SK-N-SH treated with all-trans-retinoic acid at 6 μM for 48 hours (cell line): ENCODE measurements around the gene FBXO3.

ENCODE experiments used
- ATAC-seq: fragments of 200-7000 bp; cut with Tn5 transposase; 3 replicates; pipeline ENCODE4 v1.9.1; 2020; ENCODE audit warnings: mild to moderate bottlenecking, moderate library complexity
- ARNTL ChIP-seq: fragments of 450-650 bp; formaldehyde crosslinking; IDR thresholded peaks from 2 replicates; pipeline ENCODE4 v1.5.0; 2020; ENCODE audit warnings: low read depth, mild to moderate bottlenecking, moderate library complexity, borderline replicate concordance
- BACH2 ChIP-seq: fragments of 250-450 bp; sonication (Bioruptor Pico); IDR thresholded peaks from 2 replicates; pipeline ENCODE4 v1.9.0; 2021; ENCODE audit warnings: mild to moderate bottlenecking, borderline replicate concordance
- CSDC2 ChIP-seq: fragments of 250-450 bp; sonication (Bioruptor Pico); IDR thresholded peaks from 2 replicates; pipeline ENCODE4 v1.5.0; 2020; ENCODE audit warnings: mild to moderate bottlenecking, moderate library complexity
- ESRRG ChIP-seq: fragments of 250-450 bp; sonication (Bioruptor Pico); IDR thresholded peaks from 2 replicates; pipeline ENCODE4 v1.6.1; 2021; ENCODE audit warnings: mild to moderate bottlenecking
- GLIS3 ChIP-seq: fragments of 250-450 bp; sonication (Bioruptor Pico); IDR thresholded peaks from 2 replicates; pipeline ENCODE4 v1.5.0; 2020; ENCODE audit warnings: mild to moderate bottlenecking, moderate library complexity
- ISL1 ChIP-seq: fragments of 250-450 bp; sonication (Bioruptor Pico); IDR thresholded peaks from 2 replicates; pipeline ENCODE4 v2.1.2; 2022; ENCODE audit warnings: mild to moderate bottlenecking, moderate library complexity
- OSR1 ChIP-seq: fragments of 250-450 bp; sonication (Bioruptor Pico); IDR thresholded peaks from 2 replicates; pipeline ENCODE4 v1.8.0; 2022; ENCODE audit warnings: moderate library complexity, mild to moderate bottlenecking, inconsistent platforms
- PPARA ChIP-seq: fragments of 250-450 bp; sonication (Bioruptor Pico); IDR thresholded peaks from 2 replicates; pipeline ENCODE4 v1.5.0; 2020; ENCODE audit warnings: mild to moderate bottlenecking, borderline replicate concordance
- RARB ChIP-seq: fragments of 250-450 bp; sonication (Bioruptor Pico); IDR thresholded peaks from 2 replicates; pipeline ENCODE4 v1.8.0; 2021; ENCODE audit warnings: mild to moderate bottlenecking, moderate library complexity
- SNAI2 ChIP-seq: fragments of 250-450 bp; sonication (Bioruptor Pico); IDR thresholded peaks from 2 replicates; pipeline ENCODE4 v1.5.0; 2020; ENCODE audit warnings: mild to moderate bottlenecking, moderate library complexity
- TCF4 ChIP-seq: fragments of 250-450 bp; sonication (Bioruptor Pico); IDR thresholded peaks from 2 replicates; pipeline ENCODE4 v1.8.0; 2021; ENCODE audit warnings: mild to moderate bottlenecking, moderate library complexity, borderline replicate concordance
- TOX ChIP-seq: fragments of 250-450 bp; sonication (Bioruptor Pico); IDR thresholded peaks from 2 replicates; pipeline ENCODE4 v1.8.0; 2021; ENCODE audit warnings: mild to moderate bottlenecking, moderate library complexity, borderline replicate concordance
- ZC3H10 ChIP-seq: fragments of 250-450 bp; sonication (Bioruptor Pico); IDR thresholded peaks from 2 replicates; pipeline ENCODE4 v1.5.1; 2021; ENCODE audit warnings: mild to moderate bottlenecking, moderate library complexity
- ZFP3 ChIP-seq: fragments of 250-450 bp; sonication (Bioruptor Pico); IDR thresholded peaks from 2 replicates; pipeline ENCODE4 v1.5.0; 2020; ENCODE audit warnings: mild to moderate bottlenecking, moderate library complexity
- ZFP30 ChIP-seq: fragments of 450-650 bp; formaldehyde crosslinking; IDR thresholded peaks from 2 replicates; pipeline ENCODE4 v1.5.0; 2022; ENCODE audit warnings: mild to moderate bottlenecking, moderate library complexity
- ZNF565 ChIP-seq: fragments of 450-650 bp; formaldehyde crosslinking; conservative IDR thresholded peaks from 2 replicates; pipeline ENCODE4 v1.5.0; 2020; ENCODE audit warnings: low read depth, mild to moderate bottlenecking, moderate library complexity
- ZNF70 ChIP-seq: fragments of 450-650 bp; formaldehyde crosslinking; IDR thresholded peaks from 2 replicates; pipeline ENCODE4 v1.5.0; 2020; ENCODE audit warnings: mild to moderate bottlenecking, moderate library complexity
- TF ChIP-seq, protein P1 (sequence below): fragments of 250-450 bp; sonication (Bioruptor Pico); IDR thresholded peaks from 2 replicates; pipeline ENCODE4 v1.8.0; 2020; ENCODE audit warnings: mild to moderate bottlenecking, moderate library complexity, borderline replicate concordance
- TF ChIP-seq, protein P2 (sequence below): fragments of 250-450 bp; sonication (Bioruptor Pico); IDR thresholded peaks from 2 replicates; pipeline ENCODE4 v1.5.1; 2020; ENCODE audit warnings: low read depth, mild to moderate bottlenecking, moderate library complexity
- TF ChIP-seq, protein P3 (sequence below): fragments of 250-450 bp; sonication (Bioruptor Pico); IDR thresholded peaks from 2 replicates; pipeline ENCODE4 v1.5.1; 2021; ENCODE audit warnings: mild to moderate bottlenecking, moderate library complexity
- TF ChIP-seq, protein P4 (sequence below): fragments of 250-450 bp; sonication (Bioruptor Pico); IDR thresholded peaks from 2 replicates; pipeline ENCODE4 v1.5.0; 2020; ENCODE audit warnings: mild to moderate bottlenecking, moderate library complexity

Gene FBXO3

DNA sequence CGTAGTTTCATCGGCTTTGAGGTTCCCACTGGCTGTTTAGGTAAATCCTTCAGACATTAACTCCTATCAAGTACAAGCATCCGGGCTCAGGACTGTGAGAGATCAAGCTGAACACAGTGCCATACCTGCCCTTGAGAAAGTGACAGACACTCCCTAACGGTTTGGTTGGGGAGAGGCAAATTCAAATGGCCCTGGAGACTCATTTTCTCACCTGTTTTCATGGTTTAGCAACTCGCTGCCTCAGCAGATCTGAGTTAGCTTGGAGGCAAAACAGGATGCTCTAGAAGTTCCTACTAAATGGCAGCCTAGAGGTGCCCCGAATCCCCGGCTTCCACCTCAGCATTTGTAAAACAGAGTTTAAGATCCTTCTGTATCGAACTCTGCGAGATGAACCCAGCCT lies 3.6 kb upstream of the FBXO3 start:
- TF ChIP-seq PPARA (CRISPR knock-in tag) (no peak), BACH2 (no peak), GLIS3 (CRISPR knock-in tag) (no peak), ZFP30 (CRISPR knock-in tag) (no peak), ISL1 (no peak), SNAI2 (no peak), ZNF565 (CRISPR knock-in tag) (no peak), ZFP3 (CRISPR knock-in tag) (no peak), ARNTL (CRISPR knock-in tag) (no peak)
- ATAC-seq = no peak

DNA sequence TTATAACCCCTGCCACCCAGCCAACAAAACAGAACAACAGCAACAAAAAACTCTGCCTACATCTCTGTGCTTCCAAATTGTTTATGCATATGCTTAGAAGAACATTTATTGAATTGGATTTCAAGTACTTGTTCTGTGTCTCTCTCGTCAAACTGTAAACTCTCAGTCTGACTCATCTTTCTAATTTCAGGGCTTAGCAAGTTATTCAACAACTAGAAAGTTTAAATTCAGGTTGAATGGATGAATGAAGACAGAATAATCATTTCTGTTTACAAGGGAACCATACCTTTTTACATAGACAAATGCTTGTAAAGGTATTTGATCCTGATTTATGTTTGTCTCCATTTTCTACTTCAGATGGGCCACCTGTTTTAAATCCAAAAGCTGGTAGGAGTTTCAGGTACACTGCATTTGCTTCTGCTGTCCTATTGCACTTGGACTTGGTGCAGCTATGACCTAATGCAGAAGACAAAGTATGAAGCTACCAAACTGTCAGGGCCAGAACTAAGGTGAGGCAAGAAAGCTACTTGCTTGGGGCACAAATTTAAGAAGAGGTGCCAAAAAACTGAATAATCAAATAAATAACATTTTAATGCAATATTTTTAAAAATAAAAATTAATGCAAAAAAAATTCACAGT lies 1.6 kb upstream of the FBXO3 start:
- no peak for TF ChIP-seq TOX (CRISPR knock-in tag)
- TF ChIP-seq ISL1 = no peak

DNA sequence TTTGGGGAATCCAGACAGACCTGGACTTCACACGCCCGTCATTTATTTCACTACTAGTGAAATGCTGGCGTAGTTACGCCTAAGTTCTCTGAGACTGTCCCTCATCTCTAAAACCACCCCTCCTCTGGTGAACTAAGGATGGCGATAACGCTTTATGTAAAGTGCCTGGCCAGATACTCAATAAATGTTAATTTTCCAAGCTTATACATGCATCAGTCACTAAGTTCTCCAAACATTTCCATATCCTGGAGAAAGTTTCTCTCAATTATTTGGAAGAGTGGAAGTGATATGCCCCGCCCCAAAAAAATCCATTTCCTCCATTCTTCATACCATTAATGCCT lies 1.1 kb upstream of the FBXO3 start:
- no peak for ATAC-seq

More for the DNA sequence above, 1.6 kb upstream of the FBXO3 start:
- ATAC-seq = no peak

DNA sequence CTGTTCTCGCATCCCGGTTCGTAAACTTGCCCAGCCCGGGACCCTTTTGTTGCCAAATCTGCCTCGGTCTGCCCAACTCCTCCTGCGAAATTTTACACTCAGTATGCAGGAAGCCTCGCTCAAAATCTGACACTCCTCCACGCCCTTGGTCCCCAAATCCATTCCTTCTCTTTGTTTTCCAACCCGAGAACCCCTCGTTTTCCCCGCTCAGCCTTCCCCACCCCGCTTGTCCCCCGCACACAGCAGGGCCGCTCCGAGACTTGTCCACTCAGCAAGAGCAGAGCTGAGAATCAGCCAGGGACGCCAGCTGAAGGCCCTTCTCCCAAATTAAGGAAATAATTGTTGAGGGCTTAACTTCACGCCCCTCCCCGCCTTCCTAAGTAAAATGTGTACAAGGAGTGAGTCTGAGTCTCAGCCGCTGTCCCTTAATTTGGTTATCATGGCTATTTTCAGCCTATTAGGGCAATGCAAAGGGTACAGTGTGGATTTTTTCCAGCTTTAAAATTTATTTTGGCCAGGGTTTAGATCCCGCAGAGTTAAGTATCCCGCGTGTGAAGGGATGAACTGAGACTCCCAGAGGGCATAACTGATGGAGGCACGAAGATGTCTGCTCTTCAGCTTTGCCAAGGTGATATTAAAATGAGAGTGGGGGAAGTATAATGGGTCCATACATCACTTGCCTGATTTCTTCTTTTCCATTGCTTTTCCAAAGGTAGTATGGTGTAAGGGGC lies 581 bp upstream of the FBXO3 start:
- TF ChIP-seq ZFP3 (CRISPR knock-in tag) (no peak), TCF4 (CRISPR knock-in tag) (no peak), CSDC2 (CRISPR knock-in tag) (no peak)
- TF ChIP-seq, protein P1, sequence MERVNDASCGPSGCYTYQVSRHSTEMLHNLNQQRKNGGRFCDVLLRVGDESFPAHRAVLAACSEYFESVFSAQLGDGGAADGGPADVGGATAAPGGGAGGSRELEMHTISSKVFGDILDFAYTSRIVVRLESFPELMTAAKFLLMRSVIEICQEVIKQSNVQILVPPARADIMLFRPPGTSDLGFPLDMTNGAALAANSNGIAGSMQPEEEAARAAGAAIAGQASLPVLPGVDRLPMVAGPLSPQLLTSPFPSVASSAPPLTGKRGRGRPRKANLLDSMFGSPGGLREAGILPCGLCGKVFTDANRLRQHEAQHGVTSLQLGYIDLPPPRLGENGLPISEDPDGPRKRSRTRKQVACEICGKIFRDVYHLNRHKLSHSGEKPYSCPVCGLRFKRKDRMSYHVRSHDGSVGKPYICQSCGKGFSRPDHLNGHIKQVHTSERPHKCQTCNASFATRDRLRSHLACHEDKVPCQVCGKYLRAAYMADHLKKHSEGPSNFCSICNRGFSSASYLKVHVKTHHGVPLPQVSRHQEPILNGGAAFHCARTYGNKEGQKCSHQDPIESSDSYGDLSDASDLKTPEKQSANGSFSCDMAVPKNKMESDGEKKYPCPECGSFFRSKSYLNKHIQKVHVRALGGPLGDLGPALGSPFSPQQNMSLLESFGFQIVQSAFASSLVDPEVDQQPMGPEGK (CRISPR knock-in tag) = no peak
- peak; percentile 37 for ATAC-seq

More for the DNA sequence above, 1.1 kb upstream of the FBXO3 start:
- TF ChIP-seq ZC3H10 (CRISPR knock-in tag) (no peak), ZNF565 (CRISPR knock-in tag) (no peak), ARNTL (CRISPR knock-in tag) (no peak), RARB (CRISPR knock-in tag) (no peak), ZNF70 (CRISPR knock-in tag) (no peak), ESRRG (no peak), GLIS3 (CRISPR knock-in tag) (no peak), ZFP30 (CRISPR knock-in tag) (no peak)
- TF ChIP-seq, protein P1 (CRISPR knock-in tag) = no peak

DNA sequence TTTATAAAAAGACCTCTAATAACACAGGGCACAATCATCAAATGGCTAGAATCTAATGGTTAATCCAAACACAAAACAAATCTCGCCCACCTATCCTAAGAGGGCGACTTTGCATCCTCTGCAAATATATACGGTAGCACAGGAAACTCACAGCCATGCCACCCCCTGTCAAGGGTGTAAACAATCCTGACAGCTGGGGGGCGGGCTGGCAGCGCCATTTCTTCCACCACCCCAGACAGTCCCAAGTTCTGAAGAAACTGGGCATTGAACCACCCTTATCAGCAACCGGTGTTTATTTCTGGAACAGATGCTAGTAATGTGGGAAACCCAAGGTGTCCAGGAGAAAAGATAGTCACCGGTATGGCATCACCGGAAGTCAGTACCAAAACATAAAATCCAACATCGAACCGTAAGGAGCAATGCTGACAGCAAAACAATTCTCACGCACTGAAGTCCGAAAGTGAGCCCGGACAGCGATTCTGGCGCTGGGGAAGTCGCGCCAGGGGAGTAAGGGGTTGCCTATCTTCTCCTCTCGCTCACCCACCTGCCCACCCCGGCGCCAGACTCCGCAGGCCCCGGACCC lies 825 bp downstream of the FBXO3 start:
- TF ChIP-seq CSDC2 (CRISPR knock-in tag) (no peak), SNAI2 (no peak), ZNF565 (CRISPR knock-in tag) (no peak), ZFP3 (CRISPR knock-in tag) (no peak), ISL1 (no peak), ZNF70 (CRISPR knock-in tag) (no peak), RARB (CRISPR knock-in tag) (no peak), OSR1 (no peak), GLIS3 (CRISPR knock-in tag) (no peak), ARNTL (CRISPR knock-in tag) (no peak), TOX (CRISPR knock-in tag) (no peak), ZFP30 (CRISPR knock-in tag) (no peak)
- TF ChIP-seq, protein P2, sequence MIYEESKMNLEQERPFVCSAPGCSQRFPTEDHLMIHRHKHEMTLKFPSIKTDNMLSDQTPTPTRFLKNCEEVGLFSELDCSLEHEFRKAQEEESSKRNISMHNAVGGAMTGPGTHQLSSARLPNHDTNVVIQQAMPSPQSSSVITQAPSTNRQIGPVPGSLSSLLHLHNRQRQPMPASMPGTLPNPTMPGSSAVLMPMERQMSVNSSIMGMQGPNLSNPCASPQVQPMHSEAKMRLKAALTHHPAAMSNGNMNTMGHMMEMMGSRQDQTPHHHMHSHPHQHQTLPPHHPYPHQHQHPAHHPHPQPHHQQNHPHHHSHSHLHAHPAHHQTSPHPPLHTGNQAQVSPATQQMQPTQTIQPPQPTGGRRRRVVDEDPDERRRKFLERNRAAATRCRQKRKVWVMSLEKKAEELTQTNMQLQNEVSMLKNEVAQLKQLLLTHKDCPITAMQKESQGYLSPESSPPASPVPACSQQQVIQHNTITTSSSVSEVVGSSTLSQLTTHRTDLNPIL (CRISPR knock-in tag) = no peak
- TF ChIP-seq, protein P3, sequence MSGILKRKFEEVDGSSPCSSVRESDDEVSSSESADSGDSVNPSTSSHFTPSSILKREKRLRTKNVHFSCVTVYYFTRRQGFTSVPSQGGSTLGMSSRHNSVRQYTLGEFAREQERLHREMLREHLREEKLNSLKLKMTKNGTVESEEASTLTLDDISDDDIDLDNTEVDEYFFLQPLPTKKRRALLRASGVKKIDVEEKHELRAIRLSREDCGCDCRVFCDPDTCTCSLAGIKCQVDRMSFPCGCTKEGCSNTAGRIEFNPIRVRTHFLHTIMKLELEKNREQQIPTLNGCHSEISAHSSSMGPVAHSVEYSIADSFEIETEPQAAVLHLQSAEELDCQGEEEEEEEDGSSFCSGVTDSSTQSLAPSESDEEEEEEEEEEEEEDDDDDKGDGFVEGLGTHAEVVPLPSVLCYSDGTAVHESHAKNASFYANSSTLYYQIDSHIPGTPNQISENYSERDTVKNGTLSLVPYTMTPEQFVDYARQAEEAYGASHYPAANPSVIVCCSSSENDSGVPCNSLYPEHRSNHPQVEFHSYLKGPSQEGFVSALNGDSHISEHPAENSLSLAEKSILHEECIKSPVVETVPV (CRISPR knock-in tag) = no peak
- TF ChIP-seq, protein P4, sequence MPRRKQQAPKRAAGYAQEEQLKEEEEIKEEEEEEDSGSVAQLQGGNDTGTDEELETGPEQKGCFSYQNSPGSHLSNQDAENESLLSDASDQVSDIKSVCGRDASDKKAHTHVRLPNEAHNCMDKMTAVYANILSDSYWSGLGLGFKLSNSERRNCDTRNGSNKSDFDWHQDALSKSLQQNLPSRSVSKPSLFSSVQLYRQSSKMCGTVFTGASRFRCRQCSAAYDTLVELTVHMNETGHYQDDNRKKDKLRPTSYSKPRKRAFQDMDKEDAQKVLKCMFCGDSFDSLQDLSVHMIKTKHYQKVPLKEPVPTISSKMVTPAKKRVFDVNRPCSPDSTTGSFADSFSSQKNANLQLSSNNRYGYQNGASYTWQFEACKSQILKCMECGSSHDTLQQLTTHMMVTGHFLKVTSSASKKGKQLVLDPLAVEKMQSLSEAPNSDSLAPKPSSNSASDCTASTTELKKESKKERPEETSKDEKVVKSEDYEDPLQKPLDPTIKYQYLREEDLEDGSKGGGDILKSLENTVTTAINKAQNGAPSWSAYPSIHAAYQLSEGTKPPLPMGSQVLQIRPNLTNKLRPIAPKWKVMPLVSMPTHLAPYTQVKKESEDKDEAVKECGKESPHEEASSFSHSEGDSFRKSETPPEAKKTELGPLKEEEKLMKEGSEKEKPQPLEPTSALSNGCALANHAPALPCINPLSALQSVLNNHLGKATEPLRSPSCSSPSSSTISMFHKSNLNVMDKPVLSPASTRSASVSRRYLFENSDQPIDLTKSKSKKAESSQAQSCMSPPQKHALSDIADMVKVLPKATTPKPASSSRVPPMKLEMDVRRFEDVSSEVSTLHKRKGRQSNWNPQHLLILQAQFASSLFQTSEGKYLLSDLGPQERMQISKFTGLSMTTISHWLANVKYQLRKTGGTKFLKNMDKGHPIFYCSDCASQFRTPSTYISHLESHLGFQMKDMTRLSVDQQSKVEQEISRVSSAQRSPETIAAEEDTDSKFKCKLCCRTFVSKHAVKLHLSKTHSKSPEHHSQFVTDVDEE (CRISPR knock-in tag) = no peak
- ATAC-seq = peak; percentile 17
